Prostate gland (tissue), 2 donors: ENCODE results near the gene CASQ1.

ENCODE experiments used
- POLR2AphosphoS5 ChIP-seq: sonication (generic); formaldehyde crosslinking; IDR thresholded peaks from one replicate; pipeline ENCODE4 v1.6.1; 2017; ENCODE audit warnings: antibody characterized with exemption
- TF ChIP-seq, protein P1 (sequence below), 4 experiments: fragments of 200-600 bp in 2 of 4; fragments of 450-650 bp in 2 of 4; sonication (generic) in 2 of 4; IDR thresholded peaks; 1 replicate in 3 of 4; 2 replicates in 1 of 4; pipeline ENCODE4 v1.5.1; 2016 to 2019; ENCODE audit warnings: antibody characterized with exemption in 4 of 4, mild to moderate bottlenecking in 2 of 4, moderate library complexity in 2 of 4

GRCh38 chr1:160232911-160233310 lies 42.5 kb downstream of the CASQ1 start:
- TF ChIP-seq, protein P1, sequence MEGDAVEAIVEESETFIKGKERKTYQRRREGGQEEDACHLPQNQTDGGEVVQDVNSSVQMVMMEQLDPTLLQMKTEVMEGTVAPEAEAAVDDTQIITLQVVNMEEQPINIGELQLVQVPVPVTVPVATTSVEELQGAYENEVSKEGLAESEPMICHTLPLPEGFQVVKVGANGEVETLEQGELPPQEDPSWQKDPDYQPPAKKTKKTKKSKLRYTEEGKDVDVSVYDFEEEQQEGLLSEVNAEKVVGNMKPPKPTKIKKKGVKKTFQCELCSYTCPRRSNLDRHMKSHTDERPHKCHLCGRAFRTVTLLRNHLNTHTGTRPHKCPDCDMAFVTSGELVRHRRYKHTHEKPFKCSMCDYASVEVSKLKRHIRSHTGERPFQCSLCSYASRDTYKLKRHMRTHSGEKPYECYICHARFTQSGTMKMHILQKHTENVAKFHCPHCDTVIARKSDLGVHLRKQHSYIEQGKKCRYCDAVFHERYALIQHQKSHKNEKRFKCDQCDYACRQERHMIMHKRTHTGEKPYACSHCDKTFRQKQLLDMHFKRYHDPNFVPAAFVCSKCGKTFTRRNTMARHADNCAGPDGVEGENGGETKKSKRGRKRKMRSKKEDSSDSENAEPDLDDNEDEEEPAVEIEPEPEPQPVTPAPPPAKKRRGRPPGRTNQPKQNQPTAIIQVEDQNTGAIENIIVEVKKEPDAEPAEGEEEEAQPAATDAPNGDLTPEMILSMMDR (IDR thresholded peaks at IDR 0.05), result no peak
- no peak for TF ChIP-seq POLR2AphosphoS5
